Measurements from ENCODE around the gene ZNF561.
"Not testable (repeated sequence)": the region's sequence is repeated elsewhere in the genome, so short reads cannot be mapped to it uniquely, and the experiment has no call there.

ZNF561 gene

GRCh38 chr19:9621156-9622037 is at the start of gene ZNF561:
ZNF561 (minus strand) TSS chr19:9621232; CDS start chr19:9619456, 1,776 bp downstream.
- peak; percentile 72 for DNase-seq (ENCODE audit: low spot score)

GRCh38 chr19:9668544-9668943 is 47.5 kb upstream of the ZNF561 start:
- no peak for DNase-seq (ENCODE audit: low spot score)

GRCh38 chr19:9667898-9668297 is 46.9 kb upstream of the ZNF561 start:
- no peak for DNase-seq (ENCODE audit: low spot score)

- no peak for DNase-seq (ENCODE audit: low spot score)
Observed at GRCh38 chr19:9658769-9659168, 37.7 kb upstream of the ZNF561 start.

GRCh38 chr19:9653066-9653555 is 32.1 kb upstream of the ZNF561 start:
- DNase-seq (ENCODE audit: low spot score), result not testable (repeated sequence)

GRCh38 chr19:9651464-9651863 is 30.4 kb upstream of the ZNF561 start:
- DNase-seq (ENCODE audit: low spot score), result not testable (repeated sequence)

- DNase-seq (ENCODE audit: low spot score), result no peak
Observed at GRCh38 chr19:9650345-9650744, 29.3 kb upstream of the ZNF561 start.

- no peak for DNase-seq (ENCODE audit: low spot score)
Observed at GRCh38 chr19:9645472-9645871, 24.4 kb upstream of the ZNF561 start.

GRCh38 chr19:9644472-9644871 is 23.4 kb upstream of the ZNF561 start:
- DNase-seq (ENCODE audit: low spot score), result no peak

- DNase-seq (ENCODE audit: low spot score), result no peak
Observed at GRCh38 chr19:9641810-9642209, 20.8 kb upstream of the ZNF561 start.

GRCh38 chr19:9640956-9641355 is 19.9 kb upstream of the ZNF561 start:
- no peak for DNase-seq (ENCODE audit: low spot score)

GRCh38 chr19:9636018-9636417 is 15.0 kb upstream of the ZNF561 start:
- no peak for DNase-seq (ENCODE audit: low spot score)

GRCh38 chr19:9627856-9628255 is 6.8 kb upstream of the ZNF561 start:
- DNase-seq (ENCODE audit: low spot score), result no peak

GRCh38 chr19:9622531-9622930 is 1.5 kb upstream of the ZNF561 start:
- DNase-seq (ENCODE audit: low spot score), result no peak

- DNase-seq (ENCODE audit: low spot score), result no peak
Observed at GRCh38 chr19:9620842-9621155, 233 bp downstream of the ZNF561 start.

- DNase-seq (ENCODE audit: low spot score), result no peak
Observed at GRCh38 chr19:9615844-9616243, 5.2 kb downstream of the ZNF561 start.

- no peak for DNase-seq (ENCODE audit: low spot score)
Observed at GRCh38 chr19:9610484-9611113, 10.4 kb downstream of the ZNF561 start.

- DNase-seq (ENCODE audit: low spot score), result no peak
Observed at GRCh38 chr19:9608912-9609311, 12.1 kb downstream of the ZNF561 start.

- no peak for DNase-seq (ENCODE audit: low spot score)
Observed at GRCh38 chr19:9597027-9597426, 24.0 kb downstream of the ZNF561 start.

- peak; percentile 22 for DNase-seq (ENCODE audit: low spot score)
Observed at GRCh38 chr19:9586764-9587163, 34.3 kb downstream of the ZNF561 start.

- DNase-seq (ENCODE audit: low spot score), result peak; percentile 54
Observed at GRCh38 chr19:9584073-9584833, 36.8 kb downstream of the ZNF561 start, which contains the start of gene ZNF121. ZNF121 (minus strand) TSS chr19:9584504; CDS start chr19:9568097, 16,407 bp downstream.

- DNase-seq (ENCODE audit: low spot score), result not testable (repeated sequence)
Observed at GRCh38 chr19:9582081-9582725, 38.8 kb downstream of the ZNF561 start.

Data from HuH-7.5 (cell line).